DOHH2 (cell line): ENCODE measurements around the gene CXCL5.

Experiments
- H3F3A ChIP-seq: fragments of 200-600 bp; sonication (generic), shearing (Covaris generic); 2 replicates; pipeline ENCODE4 v1.6.0; 2016; ENCODE audit warnings: antibody characterized with exemption, mild to moderate bottlenecking; ENCODE audit not compliant: control insufficient read depth, insufficient read depth
- H3K27ac ChIP-seq: fragments of 200-600 bp; sonication (generic); 2 replicates; pipeline ENCODE4 v1.5.1; 2014; ENCODE audit warnings: low read depth, mild to moderate bottlenecking, low read length, moderate library complexity
- H3K27me3 ChIP-seq: fragments of 200-600 bp; sonication (generic); 2 replicates; pipeline ENCODE4 v1.6.1; 2014; ENCODE audit warnings: mild to moderate bottlenecking, low read length, mixed read lengths; ENCODE audit not compliant: control insufficient read depth
- H3K36me3 ChIP-seq: fragments of 200-600 bp; sonication (generic); 2 replicates; pipeline ENCODE4 v1.6.1; 2014; ENCODE audit warnings: mild to moderate bottlenecking, low read length, moderate library complexity, mixed read lengths; ENCODE audit not compliant: control insufficient read depth
- H3K4me1 ChIP-seq: fragments of 200-600 bp; sonication (generic); 2 replicates; pipeline ENCODE4 v1.6.1; 2014; ENCODE audit warnings: mild to moderate bottlenecking, low read length, mixed read lengths; ENCODE audit not compliant: control insufficient read depth
- H3K4me2 ChIP-seq: fragments of 200-600 bp; sonication (generic); 2 replicates; pipeline ENCODE4 v1.6.0; 2014; ENCODE audit warnings: mild to moderate bottlenecking, low read length, moderate library complexity
- H3K4me3 ChIP-seq: fragments of 200-600 bp; sonication (generic); 2 replicates; pipeline ENCODE4 v1.5.1; 2014; ENCODE audit warnings: mild to moderate bottlenecking, low read length, mixed read lengths
- H3K79me2 ChIP-seq: fragments of 200-600 bp; sonication (generic); 2 replicates; pipeline ENCODE4 v1.6.1; 2014; ENCODE audit warnings: mild to moderate bottlenecking, low read length, mixed read lengths; ENCODE audit not compliant: control insufficient read depth
- H3K9me2 ChIP-seq: fragments of 200-600 bp; sonication (generic); replicated peaks from 2 replicates; pipeline ENCODE4 v1.6.1; 2014; ENCODE audit warnings: mild to moderate bottlenecking, low read length, mixed read lengths; ENCODE audit not compliant: control insufficient read depth
- H3K9me3 ChIP-seq: fragments of 200-600 bp; sonication (generic); 2 replicates; pipeline ENCODE4 v1.6.1; 2014; ENCODE audit warnings: antibody characterized with exemption, low read length, mixed read lengths; ENCODE audit not compliant: control insufficient read depth, insufficient read depth
- H4K20me1 ChIP-seq: fragments of 200-600 bp; sonication (generic); 2 replicates; pipeline ENCODE4 v1.6.0; 2014; ENCODE audit warnings: low read depth, mild to moderate bottlenecking, antibody characterized with exemption, low read length, moderate library complexity; ENCODE audit not compliant: control insufficient read depth, insufficient read depth
- EZH2phosphoT487 ChIP-seq: fragments of 200-600 bp; sonication (generic); IDR thresholded peaks from 2 replicates; pipeline ENCODE4 v1.6.1; 2017; ENCODE audit warnings: borderline replicate concordance, mild to moderate bottlenecking, antibody characterized with exemption, low read length, moderate library complexity, mixed read lengths
- TF ChIP-seq, protein P1 (sequence below): fragments of 200-600 bp; sonication (generic); IDR thresholded peaks from one replicate; pipeline ENCODE4 v1.5.1; 2014; ENCODE audit warnings: antibody characterized with exemption, mild to moderate bottlenecking, low read depth, low read length; ENCODE audit not compliant: poor library complexity, severe bottlenecking

CXCL5 gene

DNA sequence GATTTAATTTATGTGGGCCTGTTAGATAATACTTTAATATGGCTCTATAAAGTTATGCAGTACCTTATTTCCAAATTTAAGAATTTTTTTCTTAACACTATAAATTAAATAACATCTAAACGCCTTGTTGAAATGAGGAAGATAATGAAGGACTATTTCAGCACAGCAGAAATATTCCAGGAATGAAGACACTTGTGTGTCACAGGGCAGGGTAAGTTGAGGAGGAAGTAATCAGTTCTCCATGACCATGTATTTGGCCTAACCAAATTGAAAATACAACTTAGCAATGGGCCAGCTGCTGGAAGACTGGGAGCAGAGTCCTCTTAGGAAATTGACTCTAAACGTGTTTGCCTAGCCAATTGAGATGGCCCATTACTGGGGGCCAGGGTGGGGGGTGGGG lies 23.1 kb upstream of the CXCL5 start:
- Histone ChIP-seq H3K27ac (no peak overlapping the region), H3K4me3 (no peak overlapping the region), H3K4me1 (no peaks in the 10 kb centered on the region), H4K20me1 (no peaks in the 10 kb centered on the region), H3K9me3 (no peaks in the 10 kb centered on the region), H3K9me2 (no peaks in the 10 kb centered on the region), H3K79me2 (no peaks in the 10 kb centered on the region), H3K36me3 (no peaks in the 10 kb centered on the region), H3K4me2 (no peak overlapping the region), H3F3A (no peaks in the 10 kb centered on the region), H3K27me3 (no peaks in the 10 kb centered on the region)
- no peak for TF ChIP-seq EZH2phosphoT487
- TF ChIP-seq, protein P1, sequence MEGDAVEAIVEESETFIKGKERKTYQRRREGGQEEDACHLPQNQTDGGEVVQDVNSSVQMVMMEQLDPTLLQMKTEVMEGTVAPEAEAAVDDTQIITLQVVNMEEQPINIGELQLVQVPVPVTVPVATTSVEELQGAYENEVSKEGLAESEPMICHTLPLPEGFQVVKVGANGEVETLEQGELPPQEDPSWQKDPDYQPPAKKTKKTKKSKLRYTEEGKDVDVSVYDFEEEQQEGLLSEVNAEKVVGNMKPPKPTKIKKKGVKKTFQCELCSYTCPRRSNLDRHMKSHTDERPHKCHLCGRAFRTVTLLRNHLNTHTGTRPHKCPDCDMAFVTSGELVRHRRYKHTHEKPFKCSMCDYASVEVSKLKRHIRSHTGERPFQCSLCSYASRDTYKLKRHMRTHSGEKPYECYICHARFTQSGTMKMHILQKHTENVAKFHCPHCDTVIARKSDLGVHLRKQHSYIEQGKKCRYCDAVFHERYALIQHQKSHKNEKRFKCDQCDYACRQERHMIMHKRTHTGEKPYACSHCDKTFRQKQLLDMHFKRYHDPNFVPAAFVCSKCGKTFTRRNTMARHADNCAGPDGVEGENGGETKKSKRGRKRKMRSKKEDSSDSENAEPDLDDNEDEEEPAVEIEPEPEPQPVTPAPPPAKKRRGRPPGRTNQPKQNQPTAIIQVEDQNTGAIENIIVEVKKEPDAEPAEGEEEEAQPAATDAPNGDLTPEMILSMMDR, result no peak

DNA sequence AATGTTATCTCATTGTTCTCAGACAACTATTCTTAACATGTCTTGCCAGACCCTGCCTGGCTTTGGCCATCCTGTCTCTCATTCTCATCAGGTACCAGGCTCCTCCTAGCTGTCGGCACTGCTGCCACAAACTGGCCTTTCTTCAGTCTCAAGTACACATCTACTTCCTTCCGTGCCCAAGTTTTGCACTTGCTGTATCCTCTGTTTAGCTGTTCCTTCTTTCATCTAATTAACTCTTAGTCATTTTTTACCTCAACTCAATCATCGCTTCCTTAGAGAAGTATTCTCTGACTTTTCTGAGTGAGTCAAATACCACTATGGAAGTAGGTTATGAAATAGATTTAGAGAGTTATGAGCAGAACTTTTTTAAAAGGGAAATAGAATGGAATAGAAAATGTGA lies 20.3 kb upstream of the CXCL5 start:
- no peaks in the 10 kb centered on the region for H3K27me3 ChIP-seq
- no peaks in the 10 kb centered on the region for H3K9me2 ChIP-seq
- H4K20me1 ChIP-seq, result no peaks in the 10 kb centered on the region
- no peak overlapping the region for H3K4me3 ChIP-seq
- no peaks in the 10 kb centered on the region for H3K9me3 ChIP-seq
- H3K4me1 ChIP-seq, result no peaks in the 10 kb centered on the region
- H3K36me3 ChIP-seq, result no peaks in the 10 kb centered on the region
- H3K79me2 ChIP-seq, result no peaks in the 10 kb centered on the region
- H3K27ac ChIP-seq, result no peak overlapping the region
- no peak overlapping the region for H3K4me2 ChIP-seq
- no peak for TF ChIP-seq EZH2phosphoT487
- TF ChIP-seq, protein P1, result no peak
- no peaks in the 10 kb centered on the region for H3F3A ChIP-seq

DNA sequence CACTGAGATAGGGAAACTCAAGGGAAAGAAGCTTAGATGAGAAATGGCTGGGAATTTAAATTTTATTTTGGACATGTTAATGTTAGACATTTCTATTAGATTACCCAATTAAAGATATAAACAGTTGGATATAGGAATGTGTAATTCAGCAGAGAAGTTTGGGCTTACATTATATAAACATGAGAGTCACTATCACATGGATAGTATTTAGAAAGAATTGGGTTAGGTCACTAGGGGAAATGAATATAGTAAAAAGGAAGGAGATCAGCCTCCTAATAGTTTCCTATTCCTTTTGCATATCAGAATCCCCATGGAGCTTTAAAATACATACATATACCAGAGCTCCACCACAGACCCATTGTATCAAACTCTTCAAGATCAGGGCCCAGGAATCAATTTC lies 19.6 kb upstream of the CXCL5 start:
- Histone ChIP-seq H3K9me3 (no peaks in the 10 kb centered on the region), H4K20me1 (no peaks in the 10 kb centered on the region), H3K79me2 (no peaks in the 10 kb centered on the region), H3K27me3 (no peaks in the 10 kb centered on the region), H3K9me2 (no peaks in the 10 kb centered on the region), H3K4me3 (no peak overlapping the region), H3K27ac (no peak overlapping the region), H3K4me1 (no peaks in the 10 kb centered on the region), H3K4me2 (no peak overlapping the region), H3K36me3 (no peaks in the 10 kb centered on the region), H3F3A (no peaks in the 10 kb centered on the region)
- TF ChIP-seq, protein P1, result no peak
- no peak for TF ChIP-seq EZH2phosphoT487

DNA sequence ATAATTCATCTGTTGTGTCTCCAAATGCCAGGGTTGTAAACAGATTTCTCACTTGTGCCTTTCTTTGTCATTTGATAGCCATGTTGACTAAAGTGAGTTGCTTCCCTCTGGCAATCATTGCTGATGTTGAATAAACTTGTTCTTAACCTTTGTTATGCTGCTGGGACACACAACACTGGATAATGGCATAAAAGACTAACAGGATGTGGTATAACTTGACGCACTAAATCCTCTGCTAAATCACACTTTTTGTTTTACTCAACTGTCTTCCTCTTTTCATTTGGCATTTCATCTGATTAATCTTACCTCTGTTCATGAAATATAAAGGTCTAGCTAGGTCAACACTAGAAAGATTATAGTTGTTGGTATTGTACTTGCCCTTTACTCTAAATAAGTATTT lies 17.6 kb upstream of the CXCL5 start:
- no peaks in the 10 kb centered on the region for H3K9me2 ChIP-seq

More for the DNA sequence above, 17.6 kb upstream of the CXCL5 start:
- H3K27ac ChIP-seq, result no peak overlapping the region
- no peaks in the 10 kb centered on the region for H3K9me3 ChIP-seq
- H3K4me2 ChIP-seq, result no peak overlapping the region
- no peaks in the 10 kb centered on the region for H3K79me2 ChIP-seq
- no peaks in the 10 kb centered on the region for H3F3A ChIP-seq
- no peak overlapping the region for H3K4me3 ChIP-seq
- no peaks in the 10 kb centered on the region for H3K27me3 ChIP-seq
- H4K20me1 ChIP-seq, result no peaks in the 10 kb centered on the region
- no peak for TF ChIP-seq EZH2phosphoT487
- TF ChIP-seq, protein P1, result no peak
- no peaks in the 10 kb centered on the region for H3K4me1 ChIP-seq
- no peaks in the 10 kb centered on the region for H3K36me3 ChIP-seq
